Sciatic nerve (tissue), 2 donors: Measurements from ENCODE around the gene ATMIN. TPM values are rescaled to one million over a fixed set of nuclear protein-coding genes. Genes with fewer than 3 reads are reported as not detected.

ENCODE experiments used
- ATAC-seq: fragments of 200-7000 bp; cut with Tn5 transposase; one replicate; pipeline ENCODE4 v1.9.1; 2020; ENCODE audit warnings: mild to moderate bottlenecking, moderate library complexity
- DNase-seq: peaks from one replicate; pipeline ENCODE4 v3.0.0-alpha.2; 2020; ENCODE audit warnings: low spot score
- intact Hi-C: fragments of 100-400 bp; cut with DNase I; formaldehyde crosslinking; loops from one replicate; pipeline ENCODE4 v1.14.2; 2022
- total RNA-seq: library from RNA; stranded (reverse); fragmentation: NEBNext Ultra II Directional; extraction: Animal tissue kit (Norgen Biotek cat#: 25700); gene quantifications from one replicate; pipeline ENCODE4 v1.2.1, GENCODE V29; 2021
- donor health status: DM: no; HTN: no; CAD: no.
- donor health status: DM: no; HTN: no; CAD: no.

ATMIN gene, protein sequence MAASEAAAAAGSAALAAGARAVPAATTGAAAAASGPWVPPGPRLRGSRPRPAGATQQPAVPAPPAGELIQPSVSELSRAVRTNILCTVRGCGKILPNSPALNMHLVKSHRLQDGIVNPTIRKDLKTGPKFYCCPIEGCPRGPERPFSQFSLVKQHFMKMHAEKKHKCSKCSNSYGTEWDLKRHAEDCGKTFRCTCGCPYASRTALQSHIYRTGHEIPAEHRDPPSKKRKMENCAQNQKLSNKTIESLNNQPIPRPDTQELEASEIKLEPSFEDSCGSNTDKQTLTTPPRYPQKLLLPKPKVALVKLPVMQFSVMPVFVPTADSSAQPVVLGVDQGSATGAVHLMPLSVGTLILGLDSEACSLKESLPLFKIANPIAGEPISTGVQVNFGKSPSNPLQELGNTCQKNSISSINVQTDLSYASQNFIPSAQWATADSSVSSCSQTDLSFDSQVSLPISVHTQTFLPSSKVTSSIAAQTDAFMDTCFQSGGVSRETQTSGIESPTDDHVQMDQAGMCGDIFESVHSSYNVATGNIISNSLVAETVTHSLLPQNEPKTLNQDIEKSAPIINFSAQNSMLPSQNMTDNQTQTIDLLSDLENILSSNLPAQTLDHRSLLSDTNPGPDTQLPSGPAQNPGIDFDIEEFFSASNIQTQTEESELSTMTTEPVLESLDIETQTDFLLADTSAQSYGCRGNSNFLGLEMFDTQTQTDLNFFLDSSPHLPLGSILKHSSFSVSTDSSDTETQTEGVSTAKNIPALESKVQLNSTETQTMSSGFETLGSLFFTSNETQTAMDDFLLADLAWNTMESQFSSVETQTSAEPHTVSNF
- 27.9 TPM for total RNA-seq

DNA sequence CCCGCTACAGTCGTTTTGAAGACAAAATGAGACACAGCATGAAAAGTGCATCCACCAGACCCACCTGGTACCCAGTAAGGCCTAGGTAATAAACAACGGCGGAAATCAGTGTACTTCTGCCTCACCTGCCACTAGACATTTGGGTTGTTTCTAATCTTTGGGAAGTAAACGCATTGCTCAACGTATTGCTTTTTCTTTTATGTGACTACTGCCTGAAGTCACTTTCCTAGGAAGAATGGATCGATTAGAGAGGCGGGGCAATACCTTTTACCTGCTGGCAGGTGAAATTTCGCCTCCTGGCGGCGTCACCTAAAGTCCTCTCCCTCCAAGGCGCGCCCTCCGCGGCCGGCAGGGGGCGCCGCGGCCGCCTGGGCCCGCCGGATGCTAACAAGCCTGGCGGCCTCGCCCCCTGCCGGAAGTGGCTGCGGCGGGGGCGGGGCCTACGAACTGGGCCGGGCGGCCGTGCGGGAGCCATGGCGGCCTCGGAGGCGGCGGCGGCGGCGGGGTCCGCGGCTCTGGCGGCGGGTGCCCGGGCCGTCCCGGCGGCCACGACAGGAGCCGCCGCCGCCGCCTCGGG, at the start of gene ATMIN:
TSS of gene ATMIN (plus strand) at position 445 of the 577 bp plus-strand sequence. CDS start at position 474, 29 bp downstream.
- intact Hi-C loops, result no loop called here
- peak; percentile 96 for ATAC-seq
- DNase-seq, result peak; percentile 90

DNA sequence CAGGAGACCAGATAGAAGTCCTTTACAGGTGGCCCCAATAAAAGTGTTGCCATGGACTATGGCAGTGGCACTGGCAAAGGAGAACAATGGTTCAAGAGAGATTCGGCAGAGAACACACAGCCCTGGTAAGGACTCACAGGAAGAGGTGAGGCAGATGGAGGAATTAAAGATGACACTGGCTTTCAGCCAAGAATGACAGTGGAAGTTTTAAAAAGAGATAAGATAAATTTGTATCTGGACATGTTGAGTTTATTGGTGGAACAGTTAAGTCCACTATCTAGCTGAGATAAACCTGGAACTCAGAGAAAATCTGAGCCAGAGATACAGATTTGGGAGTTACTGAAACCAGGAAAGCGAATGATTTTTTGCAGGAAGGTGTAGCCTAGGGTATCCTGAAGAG, 49.1 kb upstream of the ATMIN start:
- intact Hi-C loops, result no loop called here
- ATAC-seq (no peak), DNase-seq (no peak)

DNA sequence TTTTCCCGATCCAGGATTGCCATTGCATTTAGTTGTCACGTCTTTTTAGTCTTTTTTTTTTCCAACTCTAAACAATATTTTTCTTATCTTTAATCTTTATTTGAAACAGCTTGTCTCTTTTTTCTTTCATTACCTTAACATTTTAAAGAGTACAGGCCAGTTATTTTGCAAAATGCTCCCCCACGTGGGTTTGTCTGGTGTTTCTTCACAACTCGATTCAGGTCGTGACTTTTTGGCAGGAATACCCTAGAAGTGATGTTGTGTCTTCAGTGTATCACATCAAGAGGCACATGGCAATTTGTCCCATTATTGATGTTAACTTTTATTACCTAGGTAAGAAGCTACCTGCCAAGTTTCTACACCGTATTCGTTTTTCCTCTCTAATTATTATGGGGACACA, 46.9 kb upstream of the ATMIN start:
- no peak for DNase-seq
- intact Hi-C loops, result no loop called here
- no peak for ATAC-seq

DNA sequence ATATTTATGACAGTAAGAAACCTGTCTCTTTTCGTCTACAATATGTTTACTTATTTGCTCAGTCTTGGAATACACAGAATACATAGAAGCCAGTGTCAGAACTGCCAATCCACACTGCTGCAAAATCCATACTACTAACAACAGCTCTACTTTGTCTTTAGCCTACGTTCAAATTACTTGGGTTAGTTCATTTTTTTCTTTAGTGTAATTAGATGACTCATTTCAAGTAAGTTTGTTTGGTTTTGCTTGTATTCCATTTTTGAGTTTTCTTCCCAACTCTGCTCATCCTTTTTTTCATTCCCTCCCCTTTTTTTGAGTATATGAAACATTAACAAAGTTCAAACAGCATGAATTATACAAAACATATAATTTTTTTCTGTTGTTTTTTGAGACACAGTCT, 45.8 kb upstream of the ATMIN start:
- no peak for DNase-seq
- ATAC-seq, result no peak
- intact Hi-C loops, result no loop called here

DNA sequence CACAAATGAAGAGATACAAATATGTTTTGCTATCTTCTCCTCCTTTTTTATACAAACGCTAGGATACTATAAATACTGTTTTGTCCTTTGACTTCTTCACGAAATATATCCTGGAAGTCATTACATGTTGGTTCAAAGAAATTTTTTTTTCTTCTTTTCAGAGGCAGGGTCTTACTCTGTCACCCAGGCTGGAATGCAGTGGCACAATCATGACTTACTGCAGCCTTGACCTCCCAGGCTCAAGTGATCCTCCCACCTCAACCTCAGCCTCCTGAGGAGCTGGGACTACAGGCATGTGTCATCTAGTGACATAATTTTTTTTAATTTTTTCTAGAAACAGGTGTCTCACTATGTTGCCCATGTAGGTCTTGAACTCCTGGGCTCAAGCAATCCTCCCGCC, 45.1 kb upstream of the ATMIN start:
- no peak for DNase-seq
- intact Hi-C loops, result no loop called here
- no peak for ATAC-seq

DNA sequence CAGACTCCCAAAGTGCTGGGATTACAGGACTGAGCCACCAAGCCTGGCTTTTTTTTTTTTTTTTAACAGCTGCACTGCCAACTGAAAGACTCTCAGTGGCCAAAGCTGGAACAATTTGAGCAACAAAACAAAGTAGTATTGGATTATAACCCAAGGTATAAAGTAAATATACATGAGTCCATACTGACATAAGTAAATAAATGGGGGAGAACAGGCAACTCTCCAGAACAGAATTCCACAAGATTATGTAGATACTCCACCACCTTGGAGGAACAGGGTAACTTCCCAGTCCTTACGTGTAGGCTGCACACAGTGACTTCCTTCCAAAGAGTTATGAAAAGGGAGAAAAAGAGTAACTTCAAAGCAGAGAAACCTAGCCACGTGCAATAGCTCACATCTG, 44.7 kb upstream of the ATMIN start:
- ATAC-seq, result no peak
- no peak for DNase-seq
- intact Hi-C loops, result no loop called here

DNA sequence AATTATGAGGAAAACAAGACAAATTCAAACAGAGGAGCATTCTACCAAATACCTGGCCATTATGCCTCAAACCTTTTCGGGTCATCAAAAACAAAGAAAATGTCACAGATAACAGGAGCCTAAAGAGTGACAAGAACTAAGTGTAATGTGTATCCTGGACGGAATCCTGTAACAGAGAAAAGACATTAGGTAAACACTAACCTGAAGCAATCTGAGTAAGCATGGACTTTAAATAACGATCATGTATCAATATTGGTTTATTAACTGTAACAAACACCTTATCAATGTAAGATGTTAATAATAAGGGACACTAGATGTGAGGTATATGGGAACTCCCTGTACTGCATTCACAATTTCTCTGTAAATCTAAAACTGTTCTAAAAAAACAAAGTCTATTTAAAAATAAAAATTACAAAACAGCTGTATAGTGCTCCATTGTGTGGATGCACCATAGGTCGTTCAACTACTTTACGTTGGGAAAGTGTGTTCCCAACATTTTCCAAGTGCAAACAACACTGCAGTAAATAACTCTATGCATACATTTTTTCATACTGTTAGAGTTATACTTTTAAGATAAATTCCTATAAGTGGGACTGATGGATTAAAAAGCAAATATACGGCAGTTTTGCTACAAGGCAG, 43.7 kb upstream of the ATMIN start:
- ATAC-seq (no peak), DNase-seq (no peak)
- intact Hi-C loops, result no loop called here

DNA sequence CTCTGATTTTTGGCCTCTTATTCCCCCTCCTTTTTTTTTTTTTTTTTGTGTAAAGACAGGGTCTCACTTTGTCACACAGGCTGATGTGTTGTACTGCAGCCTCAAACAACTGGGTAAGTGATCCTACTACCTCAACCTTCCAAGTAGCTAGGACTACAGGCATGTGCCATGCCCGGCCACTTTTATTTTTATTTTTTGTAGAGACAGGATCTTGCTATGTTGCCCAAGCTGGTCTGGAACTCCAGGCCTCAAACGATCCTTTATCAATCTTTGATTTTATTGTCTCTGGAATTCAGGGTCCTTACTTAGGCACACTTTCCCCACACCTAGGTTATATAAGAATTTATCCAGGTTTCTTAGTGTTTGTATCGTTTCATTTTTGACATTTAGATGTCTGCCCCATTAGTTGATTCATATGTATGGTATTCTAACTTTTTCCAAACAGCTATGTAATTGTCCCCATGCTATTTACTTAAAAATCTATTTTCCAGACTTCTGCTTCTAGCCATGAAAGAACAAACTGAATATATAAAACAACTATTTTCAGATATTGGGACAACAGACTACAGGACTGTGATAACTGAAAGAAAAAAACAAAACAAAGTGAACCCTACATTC, 42.9 kb upstream of the ATMIN start:
- DNase-seq, result no peak
- intact Hi-C loops, result no loop called here
- no peak for ATAC-seq

DNA sequence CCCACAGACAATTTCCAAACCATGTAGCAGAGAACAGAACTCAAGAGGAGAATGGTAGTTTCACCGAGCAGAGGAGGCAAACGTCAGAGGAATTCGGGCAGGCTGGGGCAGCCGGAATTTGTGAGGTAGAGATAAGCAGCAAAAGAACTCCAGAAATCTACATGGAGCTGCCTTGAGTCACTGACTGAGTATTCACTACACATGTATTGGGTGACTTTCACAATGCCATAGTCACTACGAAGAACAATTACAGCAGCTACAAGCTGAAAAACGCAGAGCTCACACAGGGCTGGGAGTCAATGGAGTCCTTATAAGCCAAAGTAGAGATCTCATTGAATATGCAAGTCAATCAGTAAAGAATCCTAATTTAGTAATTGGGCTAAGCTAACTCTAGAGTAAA, 42.3 kb upstream of the ATMIN start:
- DNase-seq, result no peak
- ATAC-seq, result peak; percentile 30
- intact Hi-C loops, result no loop called here

DNA sequence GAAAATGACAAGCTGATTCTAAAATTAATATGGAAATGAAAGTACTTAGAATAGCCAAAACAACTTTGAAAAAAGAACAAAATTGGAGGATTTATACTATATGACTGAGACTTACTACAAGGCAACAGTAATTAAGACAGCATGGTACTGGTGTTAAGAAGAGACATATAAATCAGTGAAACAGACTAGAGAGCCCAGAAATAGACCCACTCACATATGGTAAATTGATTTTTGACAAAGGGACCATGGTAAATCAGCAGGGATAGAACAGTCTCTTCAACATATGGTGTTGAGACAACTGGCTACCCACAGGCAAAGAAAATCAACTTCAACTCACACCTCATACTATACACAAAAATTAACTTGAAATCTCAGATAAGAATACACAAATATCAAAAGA, 41.8 kb upstream of the ATMIN start:
- ATAC-seq (no peak), DNase-seq (no peak)
- intact Hi-C loops, result no loop called here

DNA sequence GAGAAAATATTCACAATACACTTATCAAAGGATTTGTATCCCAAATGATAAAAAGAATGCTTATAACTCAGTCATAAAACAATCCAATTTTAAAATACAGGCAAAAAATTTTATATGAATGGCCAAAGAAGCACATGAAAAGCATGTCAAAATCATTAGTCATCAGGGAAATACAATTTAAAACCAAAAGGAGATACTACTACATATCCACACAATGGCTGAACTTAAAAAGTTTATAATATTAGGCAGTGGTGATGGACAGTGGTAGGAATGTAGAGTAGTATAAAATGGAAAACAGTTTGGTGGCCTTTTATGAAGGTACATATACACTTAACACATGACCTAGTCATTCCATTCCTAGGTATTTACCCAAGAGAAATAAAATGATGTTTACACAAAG, 41.2 kb upstream of the ATMIN start:
- intact Hi-C loops, result no loop called here
- no peak for DNase-seq
- ATAC-seq, result no peak

DNA sequence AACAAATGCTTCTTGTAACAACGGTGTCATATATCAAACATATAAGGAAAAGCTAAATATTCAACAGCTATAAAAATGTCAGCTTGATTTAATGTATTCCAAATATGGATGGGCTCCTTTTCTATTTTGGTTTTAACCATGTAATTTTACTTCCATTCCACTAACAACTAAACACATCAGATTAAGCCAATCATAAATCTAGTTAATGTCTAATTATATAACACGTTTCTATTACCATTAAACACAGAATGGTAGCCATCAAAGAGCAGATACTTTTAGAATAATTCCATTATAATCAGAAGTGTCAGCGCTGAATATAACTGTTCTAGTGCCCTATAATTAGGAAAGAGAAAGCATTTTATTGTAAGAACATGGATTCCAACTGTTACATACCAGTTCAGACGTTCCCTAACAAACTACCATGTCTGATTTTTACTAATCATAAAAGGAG, 38.9 kb upstream of the ATMIN start:
- no peak for ATAC-seq
- DNase-seq, result no peak
- intact Hi-C loops, result no loop called here

DNA sequence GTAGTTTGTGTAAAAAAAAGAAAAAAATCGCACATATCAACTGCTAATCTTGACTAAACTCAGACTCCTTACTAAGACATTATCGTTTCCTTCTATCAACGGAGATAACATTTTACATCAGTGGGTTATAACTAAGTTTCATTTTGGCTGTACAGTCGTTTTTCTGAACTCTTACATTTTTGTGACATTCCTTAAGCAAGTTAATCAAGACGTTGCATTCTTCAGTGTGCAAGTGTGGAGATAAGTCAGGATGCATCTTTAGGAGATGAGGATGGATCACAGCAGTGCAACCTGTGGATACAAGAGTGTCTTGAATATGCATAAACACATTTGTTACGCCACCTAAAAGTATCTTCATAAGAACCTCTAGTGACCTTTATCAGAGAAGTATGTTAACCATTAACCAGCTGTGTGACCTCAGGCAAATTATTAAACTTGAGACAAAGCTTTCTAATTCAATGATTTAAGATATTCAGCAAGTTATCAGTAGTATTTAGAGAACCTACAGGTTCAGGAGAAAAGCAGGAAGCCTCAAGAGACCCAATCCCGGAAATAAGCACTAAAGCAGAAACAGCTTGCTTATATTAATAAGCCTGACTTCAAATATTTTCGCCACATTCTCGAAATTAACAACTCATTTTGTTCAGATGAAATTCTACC, 38.4 kb upstream of the ATMIN start:
- no peak for ATAC-seq
- no peak for DNase-seq
- intact Hi-C loops, result no loop called here

DNA sequence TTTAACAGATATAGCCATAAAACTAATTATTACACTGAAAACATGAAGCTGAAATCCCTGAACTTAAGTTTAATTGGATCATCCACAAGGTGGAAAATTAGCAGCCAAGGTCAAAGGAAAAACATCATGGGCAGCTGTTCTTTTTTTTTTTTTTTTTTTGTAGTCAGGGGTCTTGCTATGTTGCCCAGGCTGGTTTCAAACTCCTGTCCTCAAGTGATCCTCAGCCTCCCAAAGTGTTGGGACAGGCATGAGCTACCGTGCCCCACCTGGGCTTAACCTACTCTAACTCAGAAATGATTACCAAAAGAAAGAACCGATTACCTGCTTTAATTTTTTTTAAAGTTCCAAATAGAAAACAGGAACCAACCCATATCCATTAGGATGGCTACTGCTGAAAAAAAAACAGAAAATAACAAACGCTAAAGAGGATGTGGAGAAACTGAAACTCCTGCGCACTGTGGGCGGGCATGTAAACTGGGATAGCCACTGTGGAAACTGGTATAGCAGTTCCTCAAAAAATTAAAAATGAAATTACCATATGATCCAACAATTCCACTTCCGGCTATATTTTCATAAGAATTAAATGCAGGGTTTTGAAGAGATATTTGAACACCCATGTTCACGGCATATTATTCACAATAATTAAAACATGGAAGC, 37.5 kb upstream of the ATMIN start:
- intact Hi-C loops, result no loop called here
- ATAC-seq, result peak; percentile 50
- no peak for DNase-seq

DNA sequence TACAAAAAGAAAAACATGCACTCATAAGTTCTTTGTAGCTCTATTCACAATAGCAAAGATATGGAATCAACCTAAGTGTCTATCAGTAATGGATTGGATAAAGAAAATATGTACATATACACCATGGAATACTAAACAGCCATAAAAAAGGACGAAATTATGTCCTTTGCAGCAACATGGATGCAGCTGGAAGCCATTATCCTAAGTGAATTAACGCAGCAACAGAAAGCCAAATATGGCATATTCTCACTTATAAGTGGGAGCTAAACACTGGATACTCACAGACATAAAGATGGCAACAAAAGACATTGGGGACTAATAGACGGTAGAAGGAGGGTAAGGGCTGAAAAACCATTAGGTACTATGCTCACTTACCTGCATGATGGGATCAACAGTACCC, 34.8 kb upstream of the ATMIN start:
- DNase-seq, result no peak
- intact Hi-C loops, result no loop called here
- ATAC-seq, result no peak

DNA sequence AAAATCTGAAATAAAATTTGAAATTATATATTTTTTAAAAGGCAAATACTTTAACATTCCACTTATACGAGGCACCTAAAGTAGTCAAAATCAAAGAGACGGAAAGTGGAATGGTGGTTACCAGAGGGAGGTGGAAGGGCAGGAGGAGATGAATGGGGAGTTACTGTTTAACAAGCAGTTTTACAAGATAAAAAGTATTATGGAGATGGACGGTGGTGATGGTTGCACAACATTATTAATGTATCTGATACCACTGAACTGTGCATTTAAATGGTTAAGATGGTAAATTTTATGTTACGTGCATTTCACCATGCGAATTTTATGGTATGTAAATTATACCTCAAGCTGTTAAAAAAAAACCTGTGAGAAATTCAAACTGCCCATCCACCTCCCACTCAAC, 34.3 kb upstream of the ATMIN start:
- intact Hi-C loops, result no loop called here

DNA sequence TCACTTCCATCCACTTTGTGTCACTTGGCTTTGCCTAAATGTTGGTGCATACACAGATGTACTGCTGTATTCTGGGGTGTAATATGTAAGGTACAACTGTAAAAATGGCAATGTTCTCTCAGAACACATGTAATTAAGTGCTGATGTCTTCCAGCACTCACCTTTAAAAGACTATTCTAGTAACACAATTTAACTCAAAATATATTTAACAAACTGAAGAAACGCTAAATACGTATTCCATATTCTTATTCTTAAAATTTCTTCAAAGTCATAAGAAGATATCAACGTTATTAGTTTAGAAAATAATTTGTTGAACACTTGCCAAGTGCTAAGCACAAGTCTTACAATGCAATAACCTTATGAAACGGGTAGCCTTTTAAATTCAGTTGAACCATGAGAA, 32.6 kb upstream of the ATMIN start:
- intact Hi-C loops, result no loop called here
- ATAC-seq, result no peak

More for the DNA sequence above, 34.3 kb upstream of the ATMIN start:
- DNase-seq (no peak), ATAC-seq (no peak)

More for the DNA sequence above, 32.6 kb upstream of the ATMIN start:
- DNase-seq, result no peak
